Measurements from ENCODE around the gene UBQLN1. TPM values are rescaled to one million over a fixed set of nuclear protein-coding genes. Genes with fewer than 3 reads are reported as not detected.

The UBQLN1 gene
- total and polyA plus RNA-seq, 3 donors from 2014 or later: 86.5 to 147 (median 146) TPM

GRCh38 chr9:83652433-83652832 is 55.3 kb downstream of the UBQLN1 start:
- intact Hi-C loops (cut with DNase I; ENCODE audit: low total_unique reads): no loop called here
- Histone ChIP-seq H3K27ac (no peak overlapping the region), H3K9me3 (no peaks in the 10 kb centered on the region), H3K36me3 (ENCODE audit: low read depth, missing control alignments) (no peaks in the 10 kb centered on the region), H3K4me3 (no peak overlapping the region), H3K27me3 (no peaks in the 10 kb centered on the region), H3K4me1 (no peaks in the 10 kb centered on the region)
- WGBS, 2 donors: 95 to 100% methylated on average over 1 of the region's 1 CpG
- TF ChIP-seq CTCF (IDR thresholded peaks at IDR 0.05): no peak
- TF ChIP-seq POLR2A (IDR thresholded peaks at IDR 0.05): no peak
- no peak for DNase-seq

GRCh38 chr9:83651558-83651957 is 56.2 kb downstream of the UBQLN1 start:
- 90 to 97% methylated on average over 2 of the region's 2 CpGs for WGBS, 2 donors
- TF ChIP-seq POLR2A (IDR thresholded peaks at IDR 0.05) (no peak), CTCF (IDR thresholded peaks at IDR 0.05) (no peak)
- Histone ChIP-seq H3K36me3 (ENCODE audit: low read depth, missing control alignments) (no peaks in the 10 kb centered on the region), H3K27me3 (no peaks in the 10 kb centered on the region), H3K9me3 (no peaks in the 10 kb centered on the region), H3K4me3 (no peak overlapping the region), H3K4me1 (no peaks in the 10 kb centered on the region), H3K27ac (no peak overlapping the region)
- no peak for DNase-seq
- intact Hi-C loops (cut with DNase I; ENCODE audit: low total_unique reads): no loop called here

- no peak for DNase-seq
- no peaks in the 10 kb centered on the region for H3K9me3 ChIP-seq
- intact Hi-C loops (cut with DNase I; ENCODE audit: low total_unique reads): no loop called here
- no peaks in the 10 kb centered on the region for H3K27me3 ChIP-seq
- H3K36me3 ChIP-seq (ENCODE audit: low read depth, missing control alignments): no peaks in the 10 kb centered on the region
- TF ChIP-seq POLR2A (IDR thresholded peaks at IDR 0.05) (no peak), CTCF (IDR thresholded peaks at IDR 0.05) (no peak)
- no peaks in the 10 kb centered on the region for H3K4me1 ChIP-seq
- 58 to 75% methylated on average over 3 to 4 of the region's 4 CpGs for WGBS, 2 donors
- no peak overlapping the region for H3K4me3 ChIP-seq
- H3K27ac ChIP-seq: no peak overlapping the region
Measured at GRCh38 chr9:83649515-83649914, 58.2 kb downstream of the UBQLN1 start.

- H3K36me3 ChIP-seq (ENCODE audit: low read depth, missing control alignments): no peaks in the 10 kb centered on the region
- no peak overlapping the region for H3K27ac ChIP-seq
- H3K9me3 ChIP-seq: no peaks in the 10 kb centered on the region
- WGBS, 2 donors: 57 to 80% methylated on average over 8 of the region's 8 CpGs
- intact Hi-C loops (cut with DNase I; ENCODE audit: low total_unique reads): no loop called here
- no peaks in the 10 kb centered on the region for H3K4me1 ChIP-seq
- H3K27me3 ChIP-seq: no peaks in the 10 kb centered on the region
- peak; percentile 63 for DNase-seq
- no peak overlapping the region for H3K4me3 ChIP-seq
- TF ChIP-seq CTCF (IDR thresholded peaks at IDR 0.05): peak in 2 of 3 experiments; percentile 37 to 62
- no peak for TF ChIP-seq POLR2A (IDR thresholded peaks at IDR 0.05)
Measured at GRCh38 chr9:83649080-83649479, 58.7 kb downstream of the UBQLN1 start.

- Histone ChIP-seq H3K27ac (no peak overlapping the region), H3K36me3 (ENCODE audit: low read depth, missing control alignments) (no peaks in the 10 kb centered on the region), H3K4me3 (no peak overlapping the region), H3K27me3 (no peaks in the 10 kb centered on the region), H3K9me3 (no peaks in the 10 kb centered on the region), H3K4me1 (no peaks in the 10 kb centered on the region)
- TF ChIP-seq CTCF (IDR thresholded peaks at IDR 0.05) (no peak), POLR2A (IDR thresholded peaks at IDR 0.05) (no peak)
- no peak for DNase-seq
- 83 to 87% methylated on average over 8 of the region's 8 CpGs for WGBS, 2 donors
- intact Hi-C loops (cut with DNase I; ENCODE audit: low total_unique reads): no loop called here
Measured at GRCh38 chr9:83646500-83647239, 61.1 kb downstream of the UBQLN1 start.

Measured in testis (tissue), 3 donors.